HG02588 (cell line): ENCODE results near the gene IKBIP.
A peak's percentile ranks its signal among the peaks of the same experiment; 100 is the strongest.
"Not testable (repeated sequence)": the region's sequence is repeated elsewhere in the genome, so short reads cannot be mapped to it uniquely, and the experiment has no call there.

Source experiments
- ATAC-seq: cut with Tn5 transposase; IDR thresholded peaks from one replicate; pipeline ENCODE4 v1.9.1; 2021; ENCODE audit warnings: mild to moderate bottlenecking, moderate library complexity; ENCODE audit not compliant: unreplicated experiment

IKBIP gene

GRCh38 chr12:98644712-98645571 lies at the start of gene IKBIP, which contains the start of gene APAF1:
Gene IKBIP, minus strand, starts transcription at chr12:98644788. Its CDS starts 87 bp downstream, at chr12:98644701.
Gene APAF1, plus strand, starts transcription at chr12:98645290. Its CDS starts 3,070 bp downstream, at chr12:98648360.
- peak; percentile 86 for ATAC-seq

GRCh38 chr12:98691351-98691750 lies 46.8 kb upstream of the IKBIP start:
- no peak for ATAC-seq

GRCh38 chr12:98686603-98687002 lies 42.0 kb upstream of the IKBIP start:
- no peak for ATAC-seq

GRCh38 chr12:98684199-98684598 lies 39.6 kb upstream of the IKBIP start:
- ATAC-seq: no peak

- ATAC-seq: no peak
Measured at GRCh38 chr12:98679611-98680005, 35.0 kb upstream of the IKBIP start.

- no peak for ATAC-seq
Measured at GRCh38 chr12:98678946-98679610, 34.5 kb upstream of the IKBIP start.

- ATAC-seq: no peak
Measured at GRCh38 chr12:98678236-98678945, 33.8 kb upstream of the IKBIP start.

GRCh38 chr12:98674841-98675240 lies 30.3 kb upstream of the IKBIP start:
- no peak for ATAC-seq

- no peak for ATAC-seq
Measured at GRCh38 chr12:98671459-98671858, 26.9 kb upstream of the IKBIP start.

GRCh38 chr12:98669751-98670150 lies 25.2 kb upstream of the IKBIP start:
- ATAC-seq: no peak

- ATAC-seq: no peak
Measured at GRCh38 chr12:98660521-98660920, 15.9 kb upstream of the IKBIP start.

- no peak for ATAC-seq
Measured at GRCh38 chr12:98656289-98657101, 11.9 kb upstream of the IKBIP start.

- no peak for ATAC-seq
Measured at GRCh38 chr12:98653866-98654493, 9.4 kb upstream of the IKBIP start.

- ATAC-seq: no peak
Measured at GRCh38 chr12:98651328-98651727, 6.7 kb upstream of the IKBIP start.

GRCh38 chr12:98646294-98647090 lies 1.9 kb upstream of the IKBIP start:
- no peak for ATAC-seq

- ATAC-seq: peak; percentile 1
Measured at GRCh38 chr12:98645572-98646067, 1.0 kb upstream of the IKBIP start.

GRCh38 chr12:98644433-98644711 lies 216 bp downstream of the IKBIP start:
- ATAC-seq: peak; percentile 15

GRCh38 chr12:98642801-98643200 lies 1.8 kb downstream of the IKBIP start:
- ATAC-seq: not testable (repeated sequence)

GRCh38 chr12:98639491-98639890 lies 5.1 kb downstream of the IKBIP start:
- no peak for ATAC-seq
